GM21786 (cell line): Measurements from ENCODE around the gene ALG13.
"Not testable (repeated sequence)": the region's sequence is repeated elsewhere in the genome, so short reads cannot be mapped to it uniquely, and the experiment has no call there.

Source experiments
- ATAC-seq: cut with Tn5 transposase; IDR thresholded peaks from one replicate; pipeline ENCODE4 v1.9.1; 2021; ENCODE audit not compliant: unreplicated experiment

The ALG13 gene

GRCh38 chrX:111680988-111681779 lies at the start of gene ALG13:
Gene ALG13, plus strand, starts transcription at chrX:111681170. Its CDS starts 49 bp downstream, at chrX:111681219.
- peak; percentile 96 for ATAC-seq

GRCh38 chrX:111634823-111635729 lies 45.9 kb upstream of the ALG13 start:
- no peak for ATAC-seq

GRCh38 chrX:111641969-111642368 lies 39.0 kb upstream of the ALG13 start:
- no peak for ATAC-seq

- ATAC-seq, result not testable (repeated sequence)
These were observed 35.8 kb upstream of the ALG13 start for GRCh38 chrX:111645165-111645564.

- ATAC-seq, result no peak
These were observed 35.4 kb upstream of the ALG13 start for GRCh38 chrX:111645607-111646006.

GRCh38 chrX:111646515-111646914 lies 34.5 kb upstream of the ALG13 start:
- no peak for ATAC-seq

- ATAC-seq, result no peak
These were observed 32.2 kb upstream of the ALG13 start for GRCh38 chrX:111648802-111649201.

GRCh38 chrX:111649638-111650037 lies 31.3 kb upstream of the ALG13 start:
- ATAC-seq, result no peak

- no peak for ATAC-seq
These were observed 30.1 kb upstream of the ALG13 start for GRCh38 chrX:111650845-111651244.

GRCh38 chrX:111652719-111653118 lies 28.3 kb upstream of the ALG13 start:
- ATAC-seq, result no peak

- no peak for ATAC-seq
These were observed 19.7 kb upstream of the ALG13 start for GRCh38 chrX:111661241-111661640.

- ATAC-seq, result no peak
These were observed 18.7 kb upstream of the ALG13 start for GRCh38 chrX:111662292-111662691.

- ATAC-seq, result no peak
These were observed 9.3 kb upstream of the ALG13 start for GRCh38 chrX:111671668-111672067.

GRCh38 chrX:111687305-111687704 lies 6.3 kb downstream of the ALG13 start:
- ATAC-seq, result no peak

- no peak for ATAC-seq
These were observed 14.4 kb downstream of the ALG13 start for GRCh38 chrX:111695297-111695880.

GRCh38 chrX:111719426-111720210 lies 38.6 kb downstream of the ALG13 start:
- no peak for ATAC-seq

- ATAC-seq, result no peak
These were observed 47.1 kb downstream of the ALG13 start for GRCh38 chrX:111728096-111728495.

GRCh38 chrX:111731351-111731750 lies 50.4 kb downstream of the ALG13 start:
- ATAC-seq, result no peak

GRCh38 chrX:111736571-111736970 lies 55.6 kb downstream of the ALG13 start:
- no peak for ATAC-seq

GRCh38 chrX:111742018-111742417 lies 61.0 kb downstream of the ALG13 start:
- ATAC-seq, result no peak

GRCh38 chrX:111743316-111743715 lies 62.3 kb downstream of the ALG13 start:
- no peak for ATAC-seq
